Measurements from ENCODE around the gene STOML1. TPM values are rescaled to one million over a fixed set of nuclear protein-coding genes. Genes with fewer than 3 reads are reported as not detected.

Gene STOML1
- total RNA-seq, 1 experiment from 2014 or later, result 19.7 TPM

DNA sequence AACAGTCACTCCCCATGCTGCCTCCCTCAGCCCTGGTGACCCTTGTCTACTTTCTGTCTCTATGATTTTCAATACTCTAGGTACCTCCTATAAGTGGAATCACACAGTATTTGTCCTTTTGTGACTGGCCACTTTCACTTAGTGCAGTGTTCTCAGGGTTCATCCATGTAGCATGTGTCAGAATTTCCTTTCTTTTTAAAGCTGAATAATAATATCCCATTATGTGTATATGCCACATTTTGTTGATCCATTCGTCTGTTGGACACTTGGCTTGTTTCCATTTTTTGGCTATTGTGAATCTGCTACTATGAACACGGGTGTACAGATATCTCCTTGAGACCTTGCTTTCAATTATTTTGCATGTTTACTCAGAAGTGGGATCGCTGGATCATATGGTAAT lies 36.6 kb upstream of the STOML1 start:
- Mint-ChIP-seq H3K9me3 (ENCODE audit: low read depth, unreplicated experiment) (no peaks in the 10 kb centered on the region), H3K4me3 (ENCODE audit: low read depth, unreplicated experiment) (no peak overlapping the region), H3K27ac (ENCODE audit: unreplicated experiment) (no peak overlapping the region), H3K36me3 (ENCODE audit: insufficient read depth, unreplicated experiment) (peaks cover 6% of the 10 kb centered on the region), H3K27me3 (ENCODE audit: unreplicated experiment) (no peaks in the 10 kb centered on the region), H3K4me1 (ENCODE audit: low read depth, unreplicated experiment) (no peaks in the 10 kb centered on the region)
- no peak for DNase-seq
- CTCF ChIA-PET, result no interaction called here
- BruUV-seq (replicated peaks), result no TSS peak
- TF ChIP-seq CTCF (IDR thresholded peaks at IDR 0.05; ENCODE audit: unreplicated experiment), result no peak
- intact Hi-C loops (cut with micrococcal nuclease; ENCODE audit: unreplicated experiment), result no loop called here

GRCh38 chr15:74027688-74028087 lies 35.6 kb upstream of the STOML1 start:
- TF ChIP-seq CTCF (IDR thresholded peaks at IDR 0.05; ENCODE audit: unreplicated experiment), result no peak
- intact Hi-C loops (cut with micrococcal nuclease; ENCODE audit: unreplicated experiment), result no loop called here
- H3K27ac Mint-ChIP-seq (ENCODE audit: unreplicated experiment), result no peak overlapping the region
- H3K4me1 Mint-ChIP-seq (ENCODE audit: low read depth, unreplicated experiment), result no peaks in the 10 kb centered on the region
- DNase-seq, result no peak
- no TSS peak for BruUV-seq (replicated peaks)
- peaks cover 15% of the 10 kb centered on the region for H3K36me3 Mint-ChIP-seq (ENCODE audit: insufficient read depth, unreplicated experiment)
- no peak overlapping the region for H3K4me3 Mint-ChIP-seq (ENCODE audit: low read depth, unreplicated experiment)
- H3K9me3 Mint-ChIP-seq (ENCODE audit: low read depth, unreplicated experiment), result no peaks in the 10 kb centered on the region
- CTCF ChIA-PET, result interaction anchor here (0.7 to 1.0 kb wide), 3 partner anchors 26 to 218 kb away, joined by 5 to 6 read pairs (median 6); no protein-coding TSS in a partner anchor
- no peaks in the 10 kb centered on the region for H3K27me3 Mint-ChIP-seq (ENCODE audit: unreplicated experiment)

- H3K27me3 Mint-ChIP-seq (ENCODE audit: unreplicated experiment), result no peaks in the 10 kb centered on the region
Observed at GRCh38 chr15:74025436-74025835, 33.3 kb upstream of the STOML1 start.

GRCh38 chr15:74024687-74025086 lies 32.6 kb upstream of the STOML1 start:
- Mint-ChIP-seq H3K27me3 (ENCODE audit: unreplicated experiment) (no peaks in the 10 kb centered on the region), H3K36me3 (ENCODE audit: insufficient read depth, unreplicated experiment) (peaks cover 10% of the 10 kb centered on the region), H3K9me3 (ENCODE audit: low read depth, unreplicated experiment) (no peaks in the 10 kb centered on the region), H3K27ac (ENCODE audit: unreplicated experiment) (no peak overlapping the region), H3K4me3 (ENCODE audit: low read depth, unreplicated experiment) (no peak overlapping the region), H3K4me1 (ENCODE audit: low read depth, unreplicated experiment) (no peaks in the 10 kb centered on the region)
- no peak for DNase-seq
- CTCF ChIA-PET, result interaction anchor here (3.2 kb wide), 1 partner anchor 52 kb away, joined by 10 read pairs; no protein-coding TSS in a partner anchor
- intact Hi-C loops (cut with micrococcal nuclease; ENCODE audit: unreplicated experiment), result no loop called here
- BruUV-seq (replicated peaks), result no TSS peak
- TF ChIP-seq CTCF (IDR thresholded peaks at IDR 0.05; ENCODE audit: unreplicated experiment), result no peak

More at GRCh38 chr15:74025436-74025835, 33.3 kb upstream of the STOML1 start:
- no TSS peak for BruUV-seq (replicated peaks)
- intact Hi-C loops (cut with micrococcal nuclease; ENCODE audit: unreplicated experiment), result no loop called here
- no peak for DNase-seq
- Mint-ChIP-seq H3K4me1 (ENCODE audit: low read depth, unreplicated experiment) (no peaks in the 10 kb centered on the region), H3K27ac (ENCODE audit: unreplicated experiment) (no peak overlapping the region), H3K4me3 (ENCODE audit: low read depth, unreplicated experiment) (no peak overlapping the region), H3K9me3 (ENCODE audit: low read depth, unreplicated experiment) (no peaks in the 10 kb centered on the region), H3K36me3 (ENCODE audit: insufficient read depth, unreplicated experiment) (peaks cover 10% of the 10 kb centered on the region)
- TF ChIP-seq CTCF (IDR thresholded peaks at IDR 0.05; ENCODE audit: unreplicated experiment), result no peak
- CTCF ChIA-PET, result interaction anchor here (3.2 kb wide), 1 partner anchor 53 kb away, joined by 10 read pairs; no protein-coding TSS in a partner anchor

Data from Calu3 (cell line).